Upper lobe of left lung (tissue), 4 donors: ENCODE results near the gene AKAP6.

Source experiments
- CTCF ChIP-seq, 6 experiments: fragments of 450-650 bp in 4 of 6; fragments of 200-600 bp in 2 of 6; sonication (generic) in 2 of 6; IDR thresholded peaks; one replicate each; pipeline ENCODE4 v1.5.1; 2016 to 2019; ENCODE audit warnings: antibody characterized with exemption in 6 of 6
- EP300 ChIP-seq, 4 donors: sonication (generic); formaldehyde crosslinking; IDR thresholded peaks; one replicate each; pipeline ENCODE4 v1.5.1; 2017; ENCODE audit warnings: antibody characterized with exemption in 4 of 4, control low read depth in 2 of 4
- POLR2A ChIP-seq, 4 donors: fragments of 450-650 bp; IDR thresholded peaks; one replicate each; pipeline ENCODE4 v1.5.1; 2016 to 2017; ENCODE audit warnings: antibody characterized with exemption in 4 of 4, mild to moderate bottlenecking in 2 of 4
- POLR2AphosphoS5 ChIP-seq, 2 donors: sonication (generic); formaldehyde crosslinking; IDR thresholded peaks; one replicate each; pipeline ENCODE4 v1.5.1; 2017; ENCODE audit warnings: antibody characterized with exemption in 2 of 2

GRCh38 chr14:32319368-32320049 is 9.6 kb upstream of the AKAP6 start:
- TF ChIP-seq EP300 (IDR thresholded peaks at IDR 0.05) = no peak
- TF ChIP-seq POLR2A (IDR thresholded peaks at IDR 0.05) = no peak
- TF ChIP-seq CTCF (IDR thresholded peaks at IDR 0.05) = no peak
- no peak for TF ChIP-seq POLR2AphosphoS5 (IDR thresholded peaks at IDR 0.05)
